Ovary (tissue), 3 donors: Measurements from ENCODE around the gene PITPNM3.

Experiments
- EP300 ChIP-seq: sonication (generic); formaldehyde crosslinking; IDR thresholded peaks from one replicate; pipeline ENCODE4 v1.6.1; 2017; ENCODE audit warnings: antibody characterized with exemption
- POLR2A ChIP-seq: fragments of 450-650 bp; IDR thresholded peaks from one replicate; pipeline ENCODE4 v1.6.1; 2017; ENCODE audit warnings: antibody characterized with exemption, mild to moderate bottlenecking, moderate library complexity
- TF ChIP-seq, protein P1 (sequence below), 3 donors: fragments of 450-650 bp in 2 of 3; fragments of 200-600 bp in 1 of 3; IDR thresholded peaks; one replicate each; pipeline versions ENCODE4 v1.5.1 to v1.8.0; 2016 to 2022; ENCODE audit warnings: antibody characterized with exemption in 3 of 3, mild to moderate bottlenecking in 1 of 3
- donor health status: DM: no; HTN: no; CAD: no.

DNA sequence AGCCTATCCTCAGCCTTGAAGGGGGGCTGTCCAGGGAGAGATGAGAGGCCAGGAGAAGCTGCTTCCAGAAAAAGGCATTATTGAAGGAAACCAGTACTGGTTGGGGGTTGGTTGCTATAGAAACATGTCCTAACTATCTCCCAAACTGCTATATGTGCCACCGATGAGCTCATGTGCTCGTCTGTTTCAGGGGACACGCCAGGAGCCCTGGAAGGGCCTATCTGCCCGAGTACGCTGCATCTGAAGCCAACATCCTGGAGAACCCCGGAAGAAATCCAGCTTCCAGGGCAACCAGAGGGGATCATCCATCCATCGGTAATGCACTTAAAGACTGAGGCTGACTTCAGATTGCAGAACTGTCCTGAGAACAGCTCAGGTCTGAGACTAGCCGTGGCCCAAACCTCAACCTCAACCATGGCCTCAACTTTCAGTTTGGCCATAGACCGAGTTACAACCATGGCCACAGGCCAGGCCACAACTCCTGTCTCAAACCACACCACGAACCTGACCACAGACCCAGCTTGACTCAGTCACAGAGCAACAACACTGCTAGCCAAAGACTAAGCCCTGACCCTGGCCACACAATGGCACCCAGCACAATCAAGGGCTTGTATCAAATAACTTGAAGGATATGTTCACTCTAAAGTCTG, 10.2 kb downstream of the PITPNM3 start:
- TF ChIP-seq, protein P1, sequence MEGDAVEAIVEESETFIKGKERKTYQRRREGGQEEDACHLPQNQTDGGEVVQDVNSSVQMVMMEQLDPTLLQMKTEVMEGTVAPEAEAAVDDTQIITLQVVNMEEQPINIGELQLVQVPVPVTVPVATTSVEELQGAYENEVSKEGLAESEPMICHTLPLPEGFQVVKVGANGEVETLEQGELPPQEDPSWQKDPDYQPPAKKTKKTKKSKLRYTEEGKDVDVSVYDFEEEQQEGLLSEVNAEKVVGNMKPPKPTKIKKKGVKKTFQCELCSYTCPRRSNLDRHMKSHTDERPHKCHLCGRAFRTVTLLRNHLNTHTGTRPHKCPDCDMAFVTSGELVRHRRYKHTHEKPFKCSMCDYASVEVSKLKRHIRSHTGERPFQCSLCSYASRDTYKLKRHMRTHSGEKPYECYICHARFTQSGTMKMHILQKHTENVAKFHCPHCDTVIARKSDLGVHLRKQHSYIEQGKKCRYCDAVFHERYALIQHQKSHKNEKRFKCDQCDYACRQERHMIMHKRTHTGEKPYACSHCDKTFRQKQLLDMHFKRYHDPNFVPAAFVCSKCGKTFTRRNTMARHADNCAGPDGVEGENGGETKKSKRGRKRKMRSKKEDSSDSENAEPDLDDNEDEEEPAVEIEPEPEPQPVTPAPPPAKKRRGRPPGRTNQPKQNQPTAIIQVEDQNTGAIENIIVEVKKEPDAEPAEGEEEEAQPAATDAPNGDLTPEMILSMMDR (IDR thresholded peaks at IDR 0.05): no peak
- TF ChIP-seq POLR2A (no peak), EP300 (no peak)
